ENCODE data around the gene CNTN4. TPM values are rescaled to one million over a fixed set of nuclear protein-coding genes. Genes with fewer than 3 reads are reported as not detected.

Gene CNTN4
- total and polyA plus RNA-seq, 2 experiments from 2014 or later, result 5.6 to 7.9 TPM

DNA sequence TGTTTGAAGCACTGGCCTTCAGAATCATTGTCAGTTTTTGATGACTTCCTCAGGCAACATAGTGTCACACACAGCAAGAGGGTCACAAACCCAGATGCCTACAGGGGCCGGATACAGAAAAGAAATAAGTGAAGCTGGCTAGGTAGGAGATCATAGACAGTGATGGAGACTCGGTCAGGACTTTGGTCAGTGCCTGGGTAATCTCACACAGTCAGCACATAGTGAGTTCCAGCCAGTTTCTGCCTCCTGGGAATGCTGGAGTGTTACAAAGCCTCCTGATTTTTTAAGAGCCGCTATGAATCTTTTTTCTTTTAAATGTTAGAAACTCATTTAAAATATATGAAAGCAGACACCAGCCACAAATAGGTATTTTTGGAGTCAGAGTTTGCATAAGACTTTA, 612.4 kb downstream of the CNTN4 start:
- Histone ChIP-seq H3K4me1 (ENCODE audit: low read depth) (no peaks in the 10 kb centered on the region), H3K36me3 (no peaks in the 10 kb centered on the region), H3K9me3 (ENCODE audit: low read depth) (no peaks in the 10 kb centered on the region), H3K27ac (no peak overlapping the region), H3K27me3 (no peaks in the 10 kb centered on the region), H3K4me3 (no peak overlapping the region)
- peak in 1 of 2 donors; percentile 54 for DNase-seq (ENCODE audit: low read depth in 1 of 2, low spot score in 1 of 2)
- TF ChIP-seq, protein P1, sequence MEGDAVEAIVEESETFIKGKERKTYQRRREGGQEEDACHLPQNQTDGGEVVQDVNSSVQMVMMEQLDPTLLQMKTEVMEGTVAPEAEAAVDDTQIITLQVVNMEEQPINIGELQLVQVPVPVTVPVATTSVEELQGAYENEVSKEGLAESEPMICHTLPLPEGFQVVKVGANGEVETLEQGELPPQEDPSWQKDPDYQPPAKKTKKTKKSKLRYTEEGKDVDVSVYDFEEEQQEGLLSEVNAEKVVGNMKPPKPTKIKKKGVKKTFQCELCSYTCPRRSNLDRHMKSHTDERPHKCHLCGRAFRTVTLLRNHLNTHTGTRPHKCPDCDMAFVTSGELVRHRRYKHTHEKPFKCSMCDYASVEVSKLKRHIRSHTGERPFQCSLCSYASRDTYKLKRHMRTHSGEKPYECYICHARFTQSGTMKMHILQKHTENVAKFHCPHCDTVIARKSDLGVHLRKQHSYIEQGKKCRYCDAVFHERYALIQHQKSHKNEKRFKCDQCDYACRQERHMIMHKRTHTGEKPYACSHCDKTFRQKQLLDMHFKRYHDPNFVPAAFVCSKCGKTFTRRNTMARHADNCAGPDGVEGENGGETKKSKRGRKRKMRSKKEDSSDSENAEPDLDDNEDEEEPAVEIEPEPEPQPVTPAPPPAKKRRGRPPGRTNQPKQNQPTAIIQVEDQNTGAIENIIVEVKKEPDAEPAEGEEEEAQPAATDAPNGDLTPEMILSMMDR (IDR thresholded peaks at IDR 0.05; ENCODE audit: low read depth, low read length), result no peak

DNA sequence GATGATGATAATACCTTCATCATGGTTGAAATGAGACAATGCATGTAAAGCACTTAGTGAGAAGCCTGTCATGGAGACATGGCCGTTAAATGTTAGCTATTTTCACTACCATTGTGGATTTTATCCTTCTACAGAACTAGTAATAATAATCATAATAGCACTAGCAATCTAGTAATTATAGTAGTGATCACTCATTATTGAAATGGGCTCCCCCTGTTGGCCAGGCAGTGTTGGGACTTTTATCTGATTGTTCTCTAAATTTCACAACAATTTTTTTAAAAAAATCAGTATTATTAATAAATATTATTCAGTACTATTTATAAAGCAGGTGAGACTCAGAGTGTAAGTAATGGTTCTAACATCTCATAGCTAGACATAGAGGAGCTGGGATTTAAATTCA, 615.3 kb downstream of the CNTN4 start:
- Histone ChIP-seq H3K36me3 (no peaks in the 10 kb centered on the region), H3K27ac (no peak overlapping the region), H3K4me3 (no peak overlapping the region), H3K27me3 (no peaks in the 10 kb centered on the region), H3K9me3 (ENCODE audit: low read depth) (no peaks in the 10 kb centered on the region), H3K4me1 (ENCODE audit: low read depth) (no peaks in the 10 kb centered on the region)
- TF ChIP-seq, protein P1 (IDR thresholded peaks at IDR 0.05; ENCODE audit: low read depth, low read length), result no peak
- no peak for DNase-seq (ENCODE audit: low read depth in 1 of 2, low spot score in 1 of 2)

DNA sequence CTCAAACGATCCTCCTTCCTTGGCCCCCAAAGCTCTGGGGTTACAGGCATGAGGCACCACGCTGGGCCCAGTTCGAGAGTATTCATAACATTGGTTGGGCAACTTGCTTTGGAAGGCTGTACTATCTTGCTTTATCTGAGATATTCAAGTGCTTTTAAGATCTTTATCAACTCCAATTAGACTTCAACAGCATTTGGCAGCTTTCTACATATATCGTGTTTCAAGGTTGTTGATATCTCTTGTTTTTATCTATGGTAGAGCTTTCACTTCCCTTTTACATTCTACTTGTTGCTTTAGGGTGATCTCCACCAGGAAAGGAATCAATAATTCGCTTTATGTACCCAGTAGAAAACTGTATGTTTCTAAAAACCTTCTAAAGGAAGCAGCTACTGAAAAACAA, 616.2 kb downstream of the CNTN4 start:
- DNase-seq (ENCODE audit: low read depth in 1 of 2, low spot score in 1 of 2), result no peak
- no peaks in the 10 kb centered on the region for H3K4me1 ChIP-seq (ENCODE audit: low read depth)
- TF ChIP-seq, protein P1 (IDR thresholded peaks at IDR 0.05; ENCODE audit: low read depth, low read length), result no peak
- H3K4me3 ChIP-seq, result no peak overlapping the region
- H3K27ac ChIP-seq, result no peak overlapping the region
- no peaks in the 10 kb centered on the region for H3K36me3 ChIP-seq
- H3K9me3 ChIP-seq (ENCODE audit: low read depth), result no peaks in the 10 kb centered on the region
- no peaks in the 10 kb centered on the region for H3K27me3 ChIP-seq

- H3K4me3 ChIP-seq, result no peak overlapping the region
- TF ChIP-seq, protein P1 (IDR thresholded peaks at IDR 0.05; ENCODE audit: low read depth, low read length), result no peak
- no peaks in the 10 kb centered on the region for H3K36me3 ChIP-seq
- DNase-seq (ENCODE audit: low read depth in 1 of 2, low spot score in 1 of 2), result no peak
- no peak overlapping the region for H3K27ac ChIP-seq
- H3K27me3 ChIP-seq, result no peaks in the 10 kb centered on the region
- H3K4me1 ChIP-seq (ENCODE audit: low read depth), result no peaks in the 10 kb centered on the region
- no peaks in the 10 kb centered on the region for H3K9me3 ChIP-seq (ENCODE audit: low read depth)
Measured at GRCh38 chr3:2727101-2727500, 628.4 kb downstream of the CNTN4 start.

GRCh38 chr3:2727610-2728318, 629.1 kb downstream of the CNTN4 start:
- H3K4me3 ChIP-seq, result no peak overlapping the region
- no peak for DNase-seq (ENCODE audit: low read depth in 1 of 2, low spot score in 1 of 2)
- no peak overlapping the region for H3K27ac ChIP-seq
- TF ChIP-seq, protein P1 (IDR thresholded peaks at IDR 0.05; ENCODE audit: low read depth, low read length), result no peak
- no peaks in the 10 kb centered on the region for H3K36me3 ChIP-seq
- no peaks in the 10 kb centered on the region for H3K9me3 ChIP-seq (ENCODE audit: low read depth)
- H3K4me1 ChIP-seq (ENCODE audit: low read depth), result peaks cover 4% of the 10 kb centered on the region
- H3K27me3 ChIP-seq, result no peaks in the 10 kb centered on the region

All from cardiac muscle cell (in vitro differentiated cells and primary cell).